HCT116 (cell line): ENCODE results near the gene MTA3. TPM values are rescaled to one million over a fixed set of nuclear protein-coding genes. Genes with fewer than 3 reads are reported as not detected.

Experiments
- ATAC-seq: fragments of 200-7000 bp; cut with Tn5 transposase; 2 replicates; pipeline ENCODE4 v1.9.1; 2020; ENCODE audit warnings: mild to moderate bottlenecking, moderate library complexity
- BruUV-seq: library from RNA; stranded (reverse); fragments of 400-500 nt; replicated peaks from 2 replicates; lab custom pipeline; 2021; lab: Mats Ljungman, UMichigan
- CTCF ChIA-PET: fragments of 300-600 bp; sonication (Branson Sonifier 250); formaldehyde crosslinking; loops from one replicate; lab custom pipeline; 2021; ENCODE audit warnings: antibody characterized with exemption; lab: Charles Lee
- POLR2A ChIA-PET: fragments of 300-600, 350-600 bp; sonication (Branson Sonifier 250); formaldehyde crosslinking; loops from one replicate; lab custom pipeline; 2021; ENCODE audit warnings: antibody characterized with exemption; lab: Charles Lee
- RAD21 ChIA-PET, 2 experiments: fragments of 300-600 bp; sonication (Branson Sonifier 250); formaldehyde crosslinking; loops; one replicate each; lab custom pipeline; 2023; ENCODE audit warnings: low total read pairs in 2 of 2; ENCODE audit not compliant: uncharacterized antibody in 2 of 2, unreplicated experiment in 2 of 2, low non-redundant PET in 1 of 2; lab: Charles Lee
- DNase-seq: peaks from one replicate; pipeline ENCODE4 v3.0.0-alpha.2; 2010; ENCODE audit warnings: low read depth, low spot score
- H2AFZ ChIP-seq: fragments of 200-600 bp; shearing (Covaris generic), sonication (generic); 2 replicates; pipeline ENCODE4 v1.6.1; 2017; ENCODE audit warnings: low read depth, mixed run types, mixed read lengths, antibody characterized with exemption, low read length; ENCODE audit not compliant: poor library complexity, severe bottlenecking
- H3K27ac ChIP-seq: 2 replicates; pipeline ENCODE4 v1.5.1; 2012; ENCODE audit warnings: low read depth, low read length
- H3K27me3 ChIP-seq: fragments of 200-600 bp; sonication (generic); 2 replicates; pipeline ENCODE4 v1.6.1; 2016; ENCODE audit warnings: mixed run types, low read length, mixed read lengths; ENCODE audit not compliant: insufficient read depth
- H3K36me3 ChIP-seq, 2 experiments: fragments of 200-500 bp in 1 of 2; fragments of 200-600 bp in 1 of 2; sonication (Bioruptor generic) in 1 of 2; sonication (generic) in 1 of 2; 2 replicates each; pipeline versions ENCODE4 v1.5.1 to v1.6.1; 2014 to 2016; ENCODE audit warnings: low read length in 2 of 2, inconsistent platforms in 1 of 2, mixed read lengths in 1 of 2, mixed run types in 1 of 2; ENCODE audit not compliant: insufficient read depth in 2 of 2, control insufficient read depth in 1 of 2
- H3K4me1 ChIP-seq, 2 experiments: fragments of 200-600 bp in 1 of 2; sonication (generic) in 1 of 2; 2 replicates each; pipeline versions ENCODE4 v1.5.1 to v1.6.1; 2012 to 2017; ENCODE audit warnings: low read length in 2 of 2, inconsistent platforms in 1 of 2, mild to moderate bottlenecking in 1 of 2, mixed read lengths in 1 of 2, mixed run types in 1 of 2, moderate library complexity in 1 of 2; ENCODE audit not compliant: insufficient read depth in 2 of 2, control insufficient read depth in 1 of 2
- H3K4me2 ChIP-seq: fragments of 200-600 bp; sonication (generic); 2 replicates; pipeline ENCODE4 v1.6.1; 2017; ENCODE audit warnings: mixed run types, low read length, mixed read lengths
- H3K4me3 ChIP-seq, 2 experiments: fragments of 200-600 bp in 1 of 2; sonication (generic) in 1 of 2; replicated peaks in 1 of 2; 2 replicates each; pipeline ENCODE4 v1.5.1; 2011 to 2016; ENCODE audit warnings: low read length in 2 of 2, control low read depth in 1 of 2, low read depth in 1 of 2, mild to moderate bottlenecking in 1 of 2, mixed read lengths in 1 of 2, mixed run types in 1 of 2
- H3K79me2 ChIP-seq: fragments of 200-600 bp; sonication (generic); 2 replicates; pipeline ENCODE4 v1.6.1; 2017; ENCODE audit warnings: mild to moderate bottlenecking, mixed run types, low read length, moderate library complexity, mixed read lengths; ENCODE audit not compliant: insufficient read depth
- H3K9ac ChIP-seq: fragments of 200-600 bp; sonication (generic); 2 replicates; pipeline ENCODE4 v1.6.1; 2016; ENCODE audit warnings: low read length, mixed read lengths
- H3K9me2 ChIP-seq: fragments of 200-600 bp; sonication (generic), shearing (Covaris generic); 2 replicates; pipeline ENCODE4 v1.6.1; 2017; ENCODE audit warnings: mixed run types, mild to moderate bottlenecking, moderate library complexity; ENCODE audit not compliant: insufficient read depth
- H3K9me3 ChIP-seq, 2 experiments: fragments of 200-500 bp in 1 of 2; fragments of 200-600 bp in 1 of 2; sonication (Bioruptor generic) in 1 of 2; sonication (generic) in 1 of 2; 2 replicates each; pipeline ENCODE4 v1.6.1; 2014 to 2017; ENCODE audit warnings: low read length in 2 of 2, mixed read lengths in 2 of 2, inconsistent platforms in 1 of 2, low read depth in 1 of 2, mild to moderate bottlenecking in 1 of 2, mixed run types in 1 of 2, moderate library complexity in 1 of 2; ENCODE audit not compliant: control insufficient read depth in 1 of 2, insufficient read depth in 1 of 2
- H4K20me1 ChIP-seq: fragments of 200-600 bp; sonication (generic), shearing (Covaris generic); 2 replicates; pipeline ENCODE4 v1.6.1; 2017; ENCODE audit warnings: mixed run types, mild to moderate bottlenecking, moderate library complexity; ENCODE audit not compliant: insufficient read depth
- ELF1 ChIP-seq: IDR thresholded peaks from 2 replicates; pipeline ENCODE4 v1.6.1; 2012; ENCODE audit warnings: low read depth, borderline replicate concordance
- EZH2phosphoT487 ChIP-seq: fragments of 200-600 bp; IDR thresholded peaks from 2 replicates; pipeline ENCODE4 v1.6.1; 2018; ENCODE audit warnings: antibody characterized with exemption, borderline replicate concordance
- JUND ChIP-seq: IDR thresholded peaks from 2 replicates; pipeline ENCODE4 v1.6.1; 2012
- POLR2A ChIP-seq: IDR thresholded peaks from 2 replicates; pipeline ENCODE4 v1.7.0; 2011; ENCODE audit warnings: borderline replicate concordance; ENCODE audit not compliant: insufficient read depth, insufficient read length; ENCODE audit errors: extremely low read depth
- RAD21 ChIP-seq: IDR thresholded peaks from 2 replicates; pipeline ENCODE4 v1.6.1; 2012; ENCODE audit warnings: low read depth, mild to moderate bottlenecking
- TCF7L2 ChIP-seq: IDR thresholded peaks from 2 replicates; pipeline ENCODE4 v1.7.0; 2011; ENCODE audit warnings: borderline replicate concordance, inconsistent platforms; ENCODE audit not compliant: insufficient read depth, insufficient read length; ENCODE audit errors: extremely low read depth
- intact Hi-C: fragments of 100-400 bp; cut with micrococcal nuclease; formaldehyde crosslinking; loops from 2 replicates; pipeline ENCODE4 v1.10.0; 2022
- total RNA-seq: library from RNA; stranded (reverse); gene quantifications from one replicate; pipeline ENCODE4 v1.2.1, GENCODE V29; 2021; ENCODE audit not compliant: unreplicated experiment
- TF ChIP-seq, protein P1 (sequence below), 3 experiments: fragments of 200-600 bp in 1 of 3; sonication (generic) in 1 of 3; IDR thresholded peaks in 2 of 3; conservative IDR thresholded peaks in 1 of 3; 2 replicates each; pipeline ENCODE4 v1.5.1; 2012 to 2017; ENCODE audit warnings: low read depth in 2 of 3, low read length in 2 of 3, antibody characterized with exemption in 1 of 3, borderline replicate concordance in 1 of 3, control low read depth in 1 of 3, mild to moderate bottlenecking in 1 of 3, mixed read lengths in 1 of 3, mixed run types in 1 of 3, moderate library complexity in 1 of 3; ENCODE audit not compliant: insufficient read depth in 1 of 3
- TF ChIP-seq, protein P2 (sequence below): IDR thresholded peaks from 2 replicates; pipeline ENCODE4 v1.6.1; 2012

The MTA3 gene
- total RNA-seq, 1 experiment from 2014 or later = 46.3 TPM

DNA sequence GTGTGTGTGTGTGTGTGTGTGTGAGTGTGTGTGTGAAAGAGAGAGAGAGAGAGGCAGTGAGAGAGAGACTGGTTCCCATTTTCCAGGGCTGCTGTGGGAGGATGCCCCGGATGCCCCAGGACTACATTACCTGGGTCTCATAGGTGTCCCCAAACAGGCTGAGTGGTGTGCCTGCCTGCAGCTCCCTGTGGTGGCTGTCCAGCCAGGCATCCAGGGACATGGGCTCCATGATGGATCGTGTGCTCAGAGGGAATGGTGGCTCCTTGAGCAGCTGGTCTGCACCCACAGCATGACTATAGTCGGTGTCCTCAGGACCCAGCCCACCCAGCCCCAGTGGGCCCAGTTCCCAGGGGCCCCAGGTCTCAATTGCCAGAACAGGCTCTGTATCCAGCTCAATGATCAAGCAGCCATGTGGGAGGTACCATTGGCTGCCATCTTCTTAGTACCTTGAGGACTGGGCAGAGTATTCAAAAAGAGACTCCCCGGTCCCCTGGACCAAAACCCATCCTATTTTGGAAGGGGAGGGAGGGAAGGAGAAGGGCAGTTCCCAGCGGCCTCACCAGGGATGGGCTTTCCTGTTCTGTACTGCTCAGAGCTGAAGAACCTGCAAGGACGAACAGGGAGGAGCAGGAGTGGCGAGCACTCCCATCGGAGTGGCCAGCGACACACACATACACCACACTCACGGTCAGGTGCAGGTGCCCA is 201.3 kb downstream of the MTA3 start (continued):
- TF ChIP-seq, protein P1, sequence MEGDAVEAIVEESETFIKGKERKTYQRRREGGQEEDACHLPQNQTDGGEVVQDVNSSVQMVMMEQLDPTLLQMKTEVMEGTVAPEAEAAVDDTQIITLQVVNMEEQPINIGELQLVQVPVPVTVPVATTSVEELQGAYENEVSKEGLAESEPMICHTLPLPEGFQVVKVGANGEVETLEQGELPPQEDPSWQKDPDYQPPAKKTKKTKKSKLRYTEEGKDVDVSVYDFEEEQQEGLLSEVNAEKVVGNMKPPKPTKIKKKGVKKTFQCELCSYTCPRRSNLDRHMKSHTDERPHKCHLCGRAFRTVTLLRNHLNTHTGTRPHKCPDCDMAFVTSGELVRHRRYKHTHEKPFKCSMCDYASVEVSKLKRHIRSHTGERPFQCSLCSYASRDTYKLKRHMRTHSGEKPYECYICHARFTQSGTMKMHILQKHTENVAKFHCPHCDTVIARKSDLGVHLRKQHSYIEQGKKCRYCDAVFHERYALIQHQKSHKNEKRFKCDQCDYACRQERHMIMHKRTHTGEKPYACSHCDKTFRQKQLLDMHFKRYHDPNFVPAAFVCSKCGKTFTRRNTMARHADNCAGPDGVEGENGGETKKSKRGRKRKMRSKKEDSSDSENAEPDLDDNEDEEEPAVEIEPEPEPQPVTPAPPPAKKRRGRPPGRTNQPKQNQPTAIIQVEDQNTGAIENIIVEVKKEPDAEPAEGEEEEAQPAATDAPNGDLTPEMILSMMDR (IDR thresholded peaks at IDR 0.05 in 2 of 3, conservative IDR thresholded peaks at IDR 0.05 in 1 of 3; ENCODE audit: borderline replicate concordance in 1 of 3, insufficient read depth in 1 of 3, low read depth in 2 of 3, low read length in 2 of 3) = no peak

DNA sequence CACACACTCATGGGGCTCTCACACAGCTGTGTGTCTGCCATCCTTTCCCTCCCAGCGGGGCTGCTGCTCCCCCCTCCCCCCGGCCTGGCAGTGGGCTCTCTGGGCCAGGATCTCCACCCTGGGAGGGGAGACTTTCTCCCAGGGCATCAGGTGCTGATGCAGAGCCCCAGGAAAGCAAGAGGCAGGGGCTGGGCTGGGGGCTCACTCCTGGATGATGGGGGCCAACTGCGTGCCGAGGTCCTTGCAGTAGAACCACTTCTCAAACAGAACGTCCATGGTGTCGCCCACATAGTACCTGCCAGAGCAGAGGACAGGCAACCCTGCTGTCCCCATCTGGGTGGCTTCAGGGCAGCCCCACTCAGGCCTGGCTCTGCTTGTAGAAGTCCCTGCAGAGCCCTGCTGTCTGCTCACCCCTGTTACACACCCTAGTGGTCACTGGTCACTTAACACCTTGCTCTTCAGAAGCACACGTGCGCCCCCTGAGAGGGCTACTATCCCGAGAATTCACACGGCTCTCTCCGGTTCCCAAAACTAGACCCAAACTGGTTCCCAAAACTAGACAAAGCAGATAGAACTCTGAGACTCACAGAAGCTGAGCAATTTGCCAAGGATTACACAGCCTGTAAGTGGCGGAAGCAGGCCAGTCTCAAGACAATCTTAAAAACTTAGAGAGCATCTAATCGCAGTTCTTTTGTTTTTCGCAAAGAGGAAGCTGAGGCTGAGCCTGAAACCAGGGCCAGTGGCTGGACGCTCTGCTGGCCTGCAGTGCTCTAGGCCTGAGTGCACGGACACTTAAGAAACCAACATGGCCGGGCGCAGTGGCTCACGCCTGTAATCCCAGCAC is 202.1 kb downstream of the MTA3 start:
- CTCF ChIA-PET = interaction anchor here (0.8 kb wide), 1 partner anchor 500 kb away, joined by 3 read pairs; no protein-coding TSS in a partner anchor
- H3K4me2 ChIP-seq = peak overlapping the region; percentile 28; the same call in 1 of the 2 replicates
- BruUV-seq = no TSS peak

More for the DNA sequence above, 202.1 kb downstream of the MTA3 start:
- peaks cover 0 to 3% of the 10 kb centered on the region in 2 experiments; a peak in 1 of 4 replicates for H3K4me1 ChIP-seq
- TF ChIP-seq, protein P1 (IDR thresholded peaks at IDR 0.05 in 2 of 3, conservative IDR thresholded peaks at IDR 0.05 in 1 of 3; ENCODE audit: borderline replicate concordance in 1 of 3, insufficient read depth in 1 of 3, low read depth in 2 of 3, low read length in 2 of 3) = peak; percentile 63 to 98 (median 73)
- no peak for TF ChIP-seq ELF1
- no peak for TF ChIP-seq EZH2phosphoT487
- TF ChIP-seq, protein P2, sequence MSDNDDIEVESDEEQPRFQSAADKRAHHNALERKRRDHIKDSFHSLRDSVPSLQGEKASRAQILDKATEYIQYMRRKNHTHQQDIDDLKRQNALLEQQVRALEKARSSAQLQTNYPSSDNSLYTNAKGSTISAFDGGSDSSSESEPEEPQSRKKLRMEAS = no peak
- peak; percentile 76 for TF ChIP-seq RAD21
- TF ChIP-seq TCF7L2 = no peak
- TF ChIP-seq POLR2A = no peak
- no peak for TF ChIP-seq JUND
- TF ChIP-seq, all 23 proteins: peak for 2
- Histone ChIP-seq H4K20me1 (no peaks in the 10 kb centered on the region), H3K9me3 (no peaks in the 10 kb centered on the region), H3K36me3 (no peaks in the 10 kb centered on the region), H3K27me3 (no peaks in the 10 kb centered on the region), H3K4me3 (no peak overlapping the region), H3K79me2 (no peaks in the 10 kb centered on the region), H2AFZ (peak overlapping the region; percentile 86), H3K9ac (no peak overlapping the region), H3K27ac (no peak overlapping the region), H3K9me2 (no peaks in the 10 kb centered on the region)
- DNase-seq (peak; percentile 48), ATAC-seq (peak; percentile 97)
- intact Hi-C loops = loop anchor here (10.0 kb wide), 1 partner anchor 276 kb away; the partner anchor contains the start of gene KCNG3
- ChIA-PET POLR2A (no interaction called here), RAD21 (no interaction called here)
